Measurements from ENCODE around the gene PATL1. TPM values are rescaled to one million over a fixed set of nuclear protein-coding genes. Genes with fewer than 3 reads are reported as not detected.
"Not testable (repeated sequence)": the region's sequence is repeated elsewhere in the genome, so short reads cannot be mapped to it uniquely, and the experiment has no call there.

PATL1 gene
- total and polyA plus RNA-seq, 9 donors = 11.1 to 44.2 (median 30.8) TPM

DNA sequence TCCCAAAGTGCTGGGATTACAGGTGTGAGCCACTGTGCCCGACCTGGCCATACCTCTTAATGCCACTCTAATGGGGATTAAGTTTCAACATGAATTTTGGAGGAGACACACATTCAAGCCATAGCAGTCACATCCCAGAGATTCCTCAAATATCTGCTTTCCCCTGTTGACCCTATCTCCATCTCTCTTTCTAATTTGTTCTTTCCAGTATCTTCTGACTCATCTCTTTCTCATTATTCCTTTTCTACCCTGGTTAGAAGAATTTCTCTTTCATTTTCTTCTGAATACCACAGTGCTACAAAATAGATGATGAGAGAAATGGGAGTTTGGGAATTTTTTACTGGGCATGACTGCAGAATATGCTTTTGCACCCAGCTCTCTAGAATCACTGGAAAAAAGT lies 39.7 kb upstream of the PATL1 start:
- H3K27me3 ChIP-seq = no peaks in the 10 kb centered on the region
- H3K4me1 ChIP-seq (ENCODE audit: insufficient read depth) = no peaks in the 10 kb centered on the region
- no peak for DNase-seq
- TF ChIP-seq, protein P1, sequence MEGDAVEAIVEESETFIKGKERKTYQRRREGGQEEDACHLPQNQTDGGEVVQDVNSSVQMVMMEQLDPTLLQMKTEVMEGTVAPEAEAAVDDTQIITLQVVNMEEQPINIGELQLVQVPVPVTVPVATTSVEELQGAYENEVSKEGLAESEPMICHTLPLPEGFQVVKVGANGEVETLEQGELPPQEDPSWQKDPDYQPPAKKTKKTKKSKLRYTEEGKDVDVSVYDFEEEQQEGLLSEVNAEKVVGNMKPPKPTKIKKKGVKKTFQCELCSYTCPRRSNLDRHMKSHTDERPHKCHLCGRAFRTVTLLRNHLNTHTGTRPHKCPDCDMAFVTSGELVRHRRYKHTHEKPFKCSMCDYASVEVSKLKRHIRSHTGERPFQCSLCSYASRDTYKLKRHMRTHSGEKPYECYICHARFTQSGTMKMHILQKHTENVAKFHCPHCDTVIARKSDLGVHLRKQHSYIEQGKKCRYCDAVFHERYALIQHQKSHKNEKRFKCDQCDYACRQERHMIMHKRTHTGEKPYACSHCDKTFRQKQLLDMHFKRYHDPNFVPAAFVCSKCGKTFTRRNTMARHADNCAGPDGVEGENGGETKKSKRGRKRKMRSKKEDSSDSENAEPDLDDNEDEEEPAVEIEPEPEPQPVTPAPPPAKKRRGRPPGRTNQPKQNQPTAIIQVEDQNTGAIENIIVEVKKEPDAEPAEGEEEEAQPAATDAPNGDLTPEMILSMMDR (IDR thresholded peaks at IDR 0.05) = no peak
- TF ChIP-seq POLR2A (IDR thresholded peaks at IDR 0.05) = no peak
- H3K36me3 ChIP-seq = no peaks in the 10 kb centered on the region
- H3K27ac ChIP-seq = no peak overlapping the region
- H3K9me3 ChIP-seq = no peaks in the 10 kb centered on the region
- intact Hi-C loops (cut with DNase I) = no loop called here
- no peak overlapping the region for H3K4me3 ChIP-seq
- WGBS, 3 donors = 43 to 61% (median 54%) methylated on average over 1 of the region's 1 CpG

DNA sequence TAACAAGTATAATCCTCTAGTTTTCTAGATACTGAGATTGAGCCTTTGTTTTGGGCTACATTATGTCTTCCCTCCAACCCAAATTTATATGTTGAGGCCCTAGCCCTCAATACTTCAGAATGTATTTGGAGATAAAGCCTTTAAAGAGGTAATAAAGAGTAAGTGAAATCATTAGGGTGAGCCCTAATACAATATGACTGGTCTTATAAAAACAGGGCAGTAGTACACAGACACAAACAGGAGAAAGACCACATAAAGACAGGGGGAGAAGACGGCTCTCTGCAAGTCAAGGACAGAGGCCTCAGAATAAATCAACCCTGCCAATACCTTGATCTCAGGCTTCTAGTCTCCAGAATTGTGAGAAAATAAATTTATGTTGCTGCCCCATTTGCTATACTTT lies 38.5 kb upstream of the PATL1 start:
- intact Hi-C loops (cut with DNase I) = no loop called here

DNA sequence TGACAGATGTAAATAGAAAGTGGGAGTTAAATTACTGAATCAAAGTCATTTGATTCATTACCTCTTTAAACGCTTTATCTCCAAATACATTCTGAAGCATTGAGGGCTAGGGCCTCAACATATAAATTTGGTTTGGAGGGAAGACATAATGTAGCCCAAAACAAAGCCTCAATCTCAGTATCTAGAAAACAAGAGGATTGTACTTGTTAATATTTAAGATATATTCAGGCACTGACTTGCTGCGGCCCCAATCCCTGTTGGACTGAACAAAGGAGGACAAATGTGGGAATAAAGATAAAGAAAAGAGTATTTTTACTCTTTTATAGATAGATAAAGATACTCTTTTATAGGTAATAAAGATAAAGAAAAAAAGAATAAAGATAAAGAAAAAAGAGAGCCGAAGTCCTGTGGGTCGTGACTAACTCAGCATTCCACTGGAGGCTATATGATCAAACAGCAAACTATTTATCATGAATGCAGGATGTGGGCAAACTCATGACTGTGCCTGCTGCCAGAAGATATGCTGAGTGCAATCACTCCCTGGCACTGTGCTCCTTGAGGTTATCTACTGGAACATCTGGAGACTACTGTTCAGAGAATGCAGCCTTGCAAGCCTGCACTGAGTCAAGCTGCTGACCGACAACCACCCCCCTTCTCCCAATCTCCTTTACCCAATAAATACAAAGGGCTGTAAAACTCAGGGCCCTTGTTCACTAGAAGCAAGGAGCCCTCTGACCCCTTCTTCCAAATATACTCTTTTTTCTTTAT lies 37.9 kb upstream of the PATL1 start:
- intact Hi-C loops (cut with DNase I) = no loop called here
- H3K4me1 ChIP-seq (ENCODE audit: insufficient read depth) = no peaks in the 10 kb centered on the region
- no peaks in the 10 kb centered on the region for H3K27me3 ChIP-seq
- DNase-seq = no peak
- no peak overlapping the region for H3K27ac ChIP-seq
- no peak overlapping the region for H3K4me3 ChIP-seq
- WGBS, 3 donors = 59 to 76% (median 65%) methylated on average over 5 of the region's 5 CpGs
- TF ChIP-seq EP300 (IDR thresholded peaks at IDR 0.05) (no peak), POLR2A (IDR thresholded peaks at IDR 0.05) (no peak)
- TF ChIP-seq, protein P1 (IDR thresholded peaks at IDR 0.05) = no peak
- no peaks in the 10 kb centered on the region for H3K36me3 ChIP-seq
- H3K9me3 ChIP-seq = no peaks in the 10 kb centered on the region

More for the DNA sequence above, 38.5 kb upstream of the PATL1 start:
- Histone ChIP-seq H3K36me3 (no peaks in the 10 kb centered on the region), H3K9me3 (no peaks in the 10 kb centered on the region), H3K4me3 (no peak overlapping the region), H3K27me3 (no peaks in the 10 kb centered on the region), H3K27ac (no peak overlapping the region), H3K4me1 (ENCODE audit: insufficient read depth) (no peaks in the 10 kb centered on the region)
- TF ChIP-seq EP300 (IDR thresholded peaks at IDR 0.05) (no peak), POLR2A (IDR thresholded peaks at IDR 0.05) (no peak)
- TF ChIP-seq, protein P1 (IDR thresholded peaks at IDR 0.05) = no peak
- WGBS, 3 donors = 35 to 57% (median 46%) methylated on average over 1 of the region's 1 CpG
- no peak for DNase-seq

DNA sequence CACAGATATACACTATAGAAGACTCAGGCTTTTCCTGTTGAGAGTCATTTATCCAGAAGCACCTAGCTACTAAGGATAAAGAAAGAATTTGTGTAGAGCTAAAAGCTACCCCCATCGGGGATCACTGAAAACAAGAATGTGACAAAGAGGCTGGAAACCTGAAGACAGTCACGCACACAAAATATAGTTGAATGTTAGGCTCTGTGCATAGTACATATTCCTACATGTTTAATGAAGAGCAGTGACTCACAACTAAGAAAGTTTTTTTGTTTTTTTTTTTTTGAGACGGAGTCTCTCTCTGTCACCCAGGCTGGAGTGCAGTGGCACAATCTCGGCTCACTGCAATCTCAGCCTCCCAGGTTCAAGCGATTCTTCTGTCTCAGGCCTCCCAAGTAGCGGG lies 36.5 kb upstream of the PATL1 start:
- Histone ChIP-seq H3K4me3 (no peak overlapping the region), H3K27me3 (no peaks in the 10 kb centered on the region), H3K4me1 (ENCODE audit: insufficient read depth) (no peaks in the 10 kb centered on the region), H3K36me3 (no peaks in the 10 kb centered on the region), H3K27ac (no peak overlapping the region), H3K9me3 (no peaks in the 10 kb centered on the region)
- no peak for DNase-seq
- no peak for TF ChIP-seq EP300 (IDR thresholded peaks at IDR 0.05)
- TF ChIP-seq, protein P1 (IDR thresholded peaks at IDR 0.05) = no peak
- no peak for TF ChIP-seq POLR2A (IDR thresholded peaks at IDR 0.05)
- 87 to 92% (median 92%) methylated on average over 6 of the region's 6 CpGs for WGBS, 3 donors
- intact Hi-C loops (cut with DNase I) = no loop called here

DNA sequence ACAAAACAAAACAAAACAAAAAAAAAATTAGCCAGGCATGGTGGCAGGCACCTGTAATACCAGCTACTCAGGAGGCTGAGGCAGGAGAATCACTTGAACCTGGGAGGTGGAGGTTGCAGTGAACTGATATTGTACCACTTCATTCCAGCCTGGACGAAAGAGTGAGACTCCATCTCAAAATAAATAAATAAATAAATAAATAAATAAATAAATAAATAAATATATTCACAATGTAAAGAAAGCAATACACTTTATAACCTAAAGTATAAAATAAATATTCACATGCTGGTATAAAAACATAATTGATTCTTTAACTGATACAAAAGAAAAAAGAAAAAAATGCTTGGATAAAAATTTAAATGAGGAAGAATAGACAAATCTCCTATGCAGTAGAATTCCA lies 34.7 kb upstream of the PATL1 start:
- 86 to 90% (median 86%) methylated on average over 1 of the region's 1 CpG for WGBS, 3 donors
- intact Hi-C loops (cut with DNase I); H3K36me3 ChIP-seq; DNase-seq; H3K27ac ChIP-seq; H3K4me3 ChIP-seq; H3K9me3 ChIP-seq; H3K27me3 ChIP-seq; H3K4me1 ChIP-seq (ENCODE audit: insufficient read depth): not testable (repeated sequence)

DNA sequence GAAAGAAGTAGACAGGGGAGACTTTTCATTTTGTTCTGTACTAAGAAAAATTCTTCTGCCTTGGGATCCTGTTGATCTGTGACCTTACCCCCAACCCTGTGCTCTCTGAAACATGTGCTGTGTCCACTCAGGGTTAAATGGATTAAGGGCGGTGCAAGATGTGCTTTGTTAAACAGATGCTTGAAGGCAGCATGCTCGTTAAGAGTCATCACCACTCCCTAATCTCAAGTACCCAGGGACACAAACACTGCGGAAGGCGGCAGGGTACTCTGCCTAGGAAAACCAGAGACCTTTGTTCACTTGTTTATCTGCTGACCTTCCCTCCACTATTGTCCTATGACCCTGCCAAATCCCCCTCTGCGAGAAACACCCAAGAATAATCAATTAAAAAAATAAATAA lies 31.3 kb upstream of the PATL1 start:
- H3K4me3 ChIP-seq; intact Hi-C loops (cut with DNase I); H3K4me1 ChIP-seq (ENCODE audit: insufficient read depth); H3K36me3 ChIP-seq; DNase-seq; H3K27ac ChIP-seq; H3K9me3 ChIP-seq; H3K27me3 ChIP-seq: not testable (repeated sequence)
- WGBS, 3 donors = 74 to 75% (median 74%) methylated on average over 4 to 5 of the region's 5 CpGs

Data from ovary (tissue), 9 donors.